ENCODE measurements around the gene CDH4.

CDH4 gene

DNA sequence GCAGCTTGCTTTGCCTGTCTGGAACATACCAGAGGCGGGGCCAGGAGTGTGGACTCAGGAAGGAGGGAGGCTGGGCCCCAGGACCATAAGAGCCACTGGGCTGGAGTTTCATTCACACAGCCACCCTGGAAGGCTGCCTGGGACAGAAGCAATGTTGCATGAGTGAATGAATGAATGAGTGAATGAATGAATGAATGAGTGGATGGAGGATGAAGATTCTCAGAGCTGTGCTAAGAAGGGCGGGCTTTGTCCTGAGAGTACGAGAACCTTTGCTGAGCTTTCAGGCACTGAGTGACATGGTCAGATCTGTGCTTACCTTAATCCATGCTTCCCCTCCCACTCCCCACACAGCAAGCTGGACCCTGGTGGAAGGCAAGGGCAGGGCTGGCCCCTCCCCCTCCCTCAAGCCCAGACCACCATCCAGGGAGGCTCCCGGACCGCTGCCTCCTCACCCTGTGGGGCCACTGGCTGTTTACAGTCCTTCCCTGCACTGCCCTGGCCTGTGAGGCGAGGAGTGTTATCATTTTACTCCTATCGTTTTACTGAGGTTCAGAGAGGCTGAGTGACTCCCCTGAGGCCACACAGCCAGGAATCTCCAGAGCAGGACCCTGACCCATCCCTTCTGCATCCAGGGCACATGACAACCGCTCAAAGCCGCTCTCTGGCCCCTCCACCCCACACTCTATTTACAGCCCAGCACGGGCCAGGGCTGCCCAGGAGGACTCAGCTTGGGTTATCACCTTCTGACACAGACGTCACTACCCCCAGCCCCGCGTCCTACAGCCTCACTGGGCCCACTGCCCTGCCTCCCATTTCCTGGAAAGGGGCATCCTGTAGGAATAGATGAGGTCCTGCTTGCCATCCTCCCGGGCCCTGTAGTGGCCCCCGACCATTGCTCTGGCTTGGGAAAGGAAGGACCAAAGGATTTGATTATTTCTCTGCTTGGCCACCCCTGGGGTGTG is 543.9 kb downstream of the CDH4 start:
- TF ChIP-seq, protein P1, sequence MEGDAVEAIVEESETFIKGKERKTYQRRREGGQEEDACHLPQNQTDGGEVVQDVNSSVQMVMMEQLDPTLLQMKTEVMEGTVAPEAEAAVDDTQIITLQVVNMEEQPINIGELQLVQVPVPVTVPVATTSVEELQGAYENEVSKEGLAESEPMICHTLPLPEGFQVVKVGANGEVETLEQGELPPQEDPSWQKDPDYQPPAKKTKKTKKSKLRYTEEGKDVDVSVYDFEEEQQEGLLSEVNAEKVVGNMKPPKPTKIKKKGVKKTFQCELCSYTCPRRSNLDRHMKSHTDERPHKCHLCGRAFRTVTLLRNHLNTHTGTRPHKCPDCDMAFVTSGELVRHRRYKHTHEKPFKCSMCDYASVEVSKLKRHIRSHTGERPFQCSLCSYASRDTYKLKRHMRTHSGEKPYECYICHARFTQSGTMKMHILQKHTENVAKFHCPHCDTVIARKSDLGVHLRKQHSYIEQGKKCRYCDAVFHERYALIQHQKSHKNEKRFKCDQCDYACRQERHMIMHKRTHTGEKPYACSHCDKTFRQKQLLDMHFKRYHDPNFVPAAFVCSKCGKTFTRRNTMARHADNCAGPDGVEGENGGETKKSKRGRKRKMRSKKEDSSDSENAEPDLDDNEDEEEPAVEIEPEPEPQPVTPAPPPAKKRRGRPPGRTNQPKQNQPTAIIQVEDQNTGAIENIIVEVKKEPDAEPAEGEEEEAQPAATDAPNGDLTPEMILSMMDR (IDR thresholded peaks at IDR 0.05; ENCODE audit: low read depth, low read length): no peak
- H3K4me3 ChIP-seq (ENCODE audit: low read depth, low read length): no peak overlapping the region

DNA sequence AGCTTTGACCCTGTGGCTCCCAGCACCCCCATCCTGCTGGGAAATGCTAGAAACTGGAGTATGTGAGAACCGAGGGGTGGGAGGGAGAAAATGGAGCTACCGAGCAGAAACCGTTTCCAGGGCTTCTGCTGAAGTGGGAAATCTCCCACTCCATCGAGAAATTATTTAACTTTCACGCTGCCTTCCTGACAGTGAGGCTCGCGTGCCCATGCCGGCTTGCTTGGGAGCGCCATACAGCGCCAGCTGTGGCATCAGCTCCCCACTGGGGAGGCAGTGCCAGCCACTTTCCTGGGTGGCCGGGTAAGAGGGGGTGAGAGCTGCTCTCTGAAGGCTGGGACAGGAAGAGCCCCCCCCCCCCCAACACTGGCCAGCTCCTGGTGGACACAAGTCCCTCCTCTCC is 544.7 kb downstream of the CDH4 start:
- no peak overlapping the region for H3K4me3 ChIP-seq (ENCODE audit: low read depth, low read length)
- TF ChIP-seq, protein P1 (IDR thresholded peaks at IDR 0.05; ENCODE audit: low read depth, low read length): no peak

DNA sequence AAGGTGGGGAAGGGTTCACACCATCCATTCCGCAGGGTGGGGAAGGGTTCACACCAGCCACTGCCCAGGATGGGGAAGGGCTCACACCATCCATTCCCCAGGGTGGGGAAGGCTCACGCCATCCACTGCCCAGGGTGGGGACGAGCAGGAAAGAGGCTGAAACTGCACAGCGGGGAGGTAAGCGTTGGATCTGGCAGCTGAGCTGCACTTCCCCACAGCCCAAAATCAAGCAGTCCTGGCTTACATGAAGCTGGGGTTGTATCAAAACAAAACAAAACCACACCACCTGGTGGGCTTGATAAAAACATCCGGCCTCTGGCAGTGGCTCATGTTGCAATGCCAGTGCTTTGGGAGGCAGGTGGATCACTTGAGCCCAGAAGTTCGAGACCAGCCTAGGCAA is 545.1 kb downstream of the CDH4 start:
- TF ChIP-seq, protein P1 (IDR thresholded peaks at IDR 0.05; ENCODE audit: low read depth, low read length): no peak
- no peak overlapping the region for H3K4me3 ChIP-seq (ENCODE audit: low read depth, low read length)

DNA sequence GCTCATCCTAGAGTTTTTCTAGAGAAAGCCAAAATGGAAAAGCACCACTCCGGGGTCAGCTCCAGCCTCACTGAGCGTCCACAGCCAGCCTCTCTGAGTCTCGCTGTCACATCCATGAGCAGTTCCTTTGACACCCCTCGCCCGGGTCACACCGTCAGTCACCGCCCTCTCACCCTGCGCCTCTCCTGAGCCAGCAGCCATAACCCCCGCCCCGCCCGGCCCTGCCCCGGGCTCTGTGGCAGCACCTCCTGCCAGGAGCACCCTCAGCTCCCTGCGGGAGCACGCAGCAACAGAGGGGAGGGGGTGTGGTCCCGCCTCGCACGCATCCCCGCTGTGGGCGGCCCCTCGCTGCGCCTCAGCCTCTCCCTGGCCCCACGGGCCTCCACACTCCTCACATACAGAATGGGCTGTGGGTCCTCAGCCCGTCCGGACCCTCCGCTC is 545.9 kb downstream of the CDH4 start:
- H3K4me3 ChIP-seq (ENCODE audit: low read depth, low read length): no peak overlapping the region
- TF ChIP-seq, protein P1 (IDR thresholded peaks at IDR 0.05; ENCODE audit: low read depth, low read length): no peak

DNA sequence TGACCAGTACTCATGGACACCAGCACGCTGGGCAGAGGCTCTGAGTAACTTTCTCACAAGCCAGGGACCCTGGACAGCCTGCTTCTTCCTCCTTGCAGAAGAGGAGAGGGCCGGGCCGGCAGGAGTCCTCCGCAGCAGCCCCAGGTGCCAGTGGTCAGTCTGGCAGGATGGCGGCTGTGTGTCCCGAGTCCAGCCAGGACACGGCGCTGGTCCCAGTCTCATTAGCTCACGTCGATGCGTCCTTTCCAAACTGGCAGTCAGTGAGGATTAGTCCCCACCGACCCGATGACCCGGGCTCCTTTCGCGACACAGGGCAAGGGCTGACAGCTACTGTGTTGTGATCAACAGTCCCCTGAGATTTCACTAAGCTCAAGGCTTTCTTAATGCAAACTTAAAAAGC is 546.6 kb downstream of the CDH4 start:
- TF ChIP-seq, protein P1 (IDR thresholded peaks at IDR 0.05; ENCODE audit: low read depth, low read length): no peak
- no peak overlapping the region for H3K4me3 ChIP-seq (ENCODE audit: low read depth, low read length)

DNA sequence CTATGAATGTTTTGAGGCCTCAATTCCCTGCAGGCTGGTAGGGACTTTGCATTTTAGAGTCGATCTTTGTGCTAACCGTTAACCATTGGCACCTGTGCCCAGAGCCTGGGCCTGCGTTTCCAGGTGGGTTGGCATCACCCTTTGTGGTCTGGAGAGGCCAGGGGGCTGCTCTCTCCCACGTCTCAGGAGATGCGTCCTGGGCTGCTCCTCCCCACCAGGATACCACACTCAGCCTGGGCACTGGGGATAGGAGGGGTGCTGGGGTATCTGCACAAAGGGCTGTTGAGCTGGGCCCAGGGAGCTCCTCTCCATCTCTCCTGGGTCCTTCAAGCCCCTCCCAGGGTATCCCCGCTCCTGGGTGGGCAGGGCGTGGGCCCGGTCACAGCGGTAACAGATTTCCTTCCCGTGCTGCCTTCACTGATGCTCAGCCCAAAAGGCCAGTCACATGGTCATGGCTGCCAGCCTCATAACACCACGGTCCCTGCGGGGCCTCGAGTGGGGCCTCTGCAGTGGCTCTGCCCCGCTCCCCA is 547.4 kb downstream of the CDH4 start:
- H3K4me3 ChIP-seq (ENCODE audit: low read depth, low read length): no peak overlapping the region
- TF ChIP-seq, protein P1 (IDR thresholded peaks at IDR 0.05; ENCODE audit: low read depth, low read length): no peak

DNA sequence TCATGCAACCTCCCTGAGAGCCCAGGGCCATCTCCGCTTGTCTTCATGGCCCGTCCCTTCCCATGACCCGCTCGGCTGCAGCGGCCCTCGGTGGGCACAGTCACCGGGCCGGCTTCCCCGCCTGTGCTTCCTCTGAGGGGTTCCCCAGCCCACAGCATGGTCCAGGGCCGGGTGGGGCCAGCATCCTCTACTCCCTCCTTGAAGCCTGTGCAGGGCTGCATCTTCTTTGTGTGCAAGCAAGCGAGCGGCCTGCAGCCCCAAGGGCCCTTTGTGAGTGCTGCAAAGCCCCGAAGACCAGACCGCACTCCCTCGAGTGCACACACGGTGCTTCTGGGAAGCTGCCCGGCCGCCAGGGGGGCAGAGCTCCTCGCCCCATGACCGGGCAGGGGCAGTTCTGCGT is 547.9 kb downstream of the CDH4 start:
- no peak overlapping the region for H3K4me3 ChIP-seq (ENCODE audit: low read depth, low read length)
- TF ChIP-seq, protein P1 (IDR thresholded peaks at IDR 0.05; ENCODE audit: low read depth, low read length): no peak
